Astrocyte of the spinal cord (primary cell): Measurements from ENCODE around the gene DBX2.
A peak's percentile ranks its signal among the peaks of the same experiment; 100 is the strongest.
"Not testable (repeated sequence)": the region's sequence is repeated elsewhere in the genome, so short reads cannot be mapped to it uniquely, and the experiment has no call there.

Experiments used
- DNase-seq: peaks from one replicate; pipeline ENCODE4 v3.0.0; 2011; ENCODE audit warnings: low read depth, low spot score
- H3K4me3 ChIP-seq: 2 replicates; pipeline ENCODE4 v1.5.1; 2011; ENCODE audit warnings: low read depth, mild to moderate bottlenecking, low read length, moderate library complexity
- in situ Hi-C: cut with HindIII; loops from 2 replicates; pipeline ENCODE4 v1.10.0; 2017; ENCODE audit warnings: low sequenced_read_pairs
- TF ChIP-seq, protein P1 (sequence below): IDR thresholded peaks from 2 replicates; pipeline ENCODE4 v1.5.1; 2012; ENCODE audit warnings: low read depth, mild to moderate bottlenecking, low read length, inconsistent platforms

Gene DBX2

DNA sequence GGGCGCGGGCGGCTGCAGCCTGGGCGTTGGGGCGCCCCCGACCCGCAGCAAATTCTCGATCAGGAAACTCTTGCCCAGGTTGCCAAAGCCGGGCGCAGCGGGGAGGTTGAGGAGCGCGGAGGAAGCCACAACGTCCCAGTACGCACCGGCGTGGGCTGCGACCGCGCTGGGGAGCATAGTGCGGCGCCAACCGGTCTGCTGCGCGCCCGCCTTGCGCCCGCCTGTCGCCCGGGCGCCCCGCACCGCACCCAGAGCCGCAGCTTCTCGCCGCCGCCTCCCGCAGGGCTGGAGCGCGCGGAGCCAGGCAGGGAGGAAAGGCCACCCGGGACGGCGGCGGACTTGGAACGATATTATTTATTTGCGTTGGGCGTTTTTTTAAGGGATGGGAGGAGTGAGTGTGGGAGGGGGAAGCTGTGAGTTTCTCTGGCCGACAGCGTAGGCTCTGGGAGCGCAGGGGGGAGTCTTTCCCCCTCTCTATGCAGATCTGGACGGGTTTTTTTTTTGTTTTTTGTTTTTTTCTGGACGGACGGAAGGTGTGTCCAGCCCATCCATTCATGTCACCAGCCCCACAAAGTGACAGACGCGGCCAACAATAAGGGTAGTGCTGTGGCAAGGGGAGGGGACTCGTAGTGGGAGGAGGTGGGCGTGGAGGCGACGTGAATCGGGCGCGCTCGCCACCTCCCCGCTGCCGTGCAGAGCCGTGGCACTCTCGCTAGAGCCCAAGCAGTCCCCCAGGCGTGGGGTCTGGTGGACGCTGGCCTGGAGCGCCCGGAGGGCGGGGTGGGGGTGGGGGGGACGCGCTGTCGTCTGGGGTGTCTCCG lies at the start of gene DBX2:
Gene DBX2, minus strand, starts transcription at position 349 of the 821 bp plus-strand sequence. Its CDS starts 172 bp downstream, at position 177.
- TF ChIP-seq, protein P1, sequence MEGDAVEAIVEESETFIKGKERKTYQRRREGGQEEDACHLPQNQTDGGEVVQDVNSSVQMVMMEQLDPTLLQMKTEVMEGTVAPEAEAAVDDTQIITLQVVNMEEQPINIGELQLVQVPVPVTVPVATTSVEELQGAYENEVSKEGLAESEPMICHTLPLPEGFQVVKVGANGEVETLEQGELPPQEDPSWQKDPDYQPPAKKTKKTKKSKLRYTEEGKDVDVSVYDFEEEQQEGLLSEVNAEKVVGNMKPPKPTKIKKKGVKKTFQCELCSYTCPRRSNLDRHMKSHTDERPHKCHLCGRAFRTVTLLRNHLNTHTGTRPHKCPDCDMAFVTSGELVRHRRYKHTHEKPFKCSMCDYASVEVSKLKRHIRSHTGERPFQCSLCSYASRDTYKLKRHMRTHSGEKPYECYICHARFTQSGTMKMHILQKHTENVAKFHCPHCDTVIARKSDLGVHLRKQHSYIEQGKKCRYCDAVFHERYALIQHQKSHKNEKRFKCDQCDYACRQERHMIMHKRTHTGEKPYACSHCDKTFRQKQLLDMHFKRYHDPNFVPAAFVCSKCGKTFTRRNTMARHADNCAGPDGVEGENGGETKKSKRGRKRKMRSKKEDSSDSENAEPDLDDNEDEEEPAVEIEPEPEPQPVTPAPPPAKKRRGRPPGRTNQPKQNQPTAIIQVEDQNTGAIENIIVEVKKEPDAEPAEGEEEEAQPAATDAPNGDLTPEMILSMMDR, result no peak
- DNase-seq, result peak; percentile 2
- peak within 1 kb of the TSS; percentile 26 for H3K4me3 ChIP-seq
- in situ Hi-C loops, result no loop called here

DNA sequence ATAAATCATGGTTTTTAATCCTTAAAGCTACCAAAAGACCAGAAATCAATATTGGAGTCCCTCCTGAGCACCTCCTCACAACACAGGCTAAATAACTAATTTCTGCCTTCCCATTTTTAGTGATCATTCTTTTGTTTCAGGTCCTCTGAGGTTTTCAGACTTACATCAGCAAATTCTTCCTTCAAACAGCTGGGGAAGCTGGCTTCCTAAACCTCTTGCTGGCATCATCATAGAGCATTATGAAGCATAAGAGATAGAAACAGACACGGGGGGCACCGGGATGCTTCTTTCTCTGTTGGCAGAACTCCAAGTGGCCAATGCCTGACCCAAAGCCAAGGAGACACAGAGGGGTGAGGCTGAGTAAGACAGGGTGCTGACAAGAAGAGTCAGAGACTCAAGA lies 47.9 kb upstream of the DBX2 start:
- TF ChIP-seq, protein P1, result no peak
- in situ Hi-C loops, result no loop called here
- H3K4me3 ChIP-seq, result no peak overlapping the region
- no peak for DNase-seq

DNA sequence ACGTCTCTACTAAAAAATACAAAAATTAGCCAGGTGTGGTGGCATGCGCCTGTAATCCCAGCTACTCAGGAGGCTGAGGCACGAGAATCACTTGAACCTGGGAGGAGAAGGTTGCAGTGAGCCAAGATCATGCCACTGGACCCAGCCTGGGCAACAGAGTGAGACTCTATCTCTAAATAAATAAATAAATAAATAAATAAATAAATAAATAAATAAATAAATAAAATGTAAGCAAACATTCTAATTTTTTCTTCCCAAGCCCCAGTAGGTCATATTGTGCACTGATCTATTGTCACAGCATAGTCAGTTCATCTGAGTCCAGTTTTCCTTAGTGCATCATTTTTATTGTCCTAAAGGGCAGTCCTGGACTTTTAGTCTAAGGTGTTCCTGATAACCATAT lies 44.5 kb upstream of the DBX2 start:
- in situ Hi-C loops, H3K4me3 ChIP-seq, DNase-seq: not testable (repeated sequence)

DNA sequence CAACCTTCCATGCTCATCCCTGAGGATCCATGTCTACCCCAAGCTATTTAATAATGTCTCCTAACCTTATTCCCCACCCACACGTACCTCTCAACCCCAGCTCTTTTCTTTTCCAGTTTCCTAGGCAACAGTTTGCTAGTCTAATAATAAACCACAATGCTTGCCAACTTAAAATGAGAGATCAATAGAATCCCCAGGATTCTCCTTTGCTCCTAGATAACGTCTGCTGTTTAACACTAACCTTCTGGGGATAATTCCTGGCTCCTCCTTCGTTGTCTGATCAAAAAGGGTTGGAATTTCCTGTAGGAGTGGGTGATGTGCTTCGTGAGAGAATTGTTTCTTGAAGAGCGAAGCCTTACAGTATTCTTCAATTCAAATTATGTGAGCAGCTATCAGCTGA lies 42.2 kb upstream of the DBX2 start:
- no peak for DNase-seq
- in situ Hi-C loops, result no loop called here
- TF ChIP-seq, protein P1, result no peak
- no peak overlapping the region for H3K4me3 ChIP-seq

DNA sequence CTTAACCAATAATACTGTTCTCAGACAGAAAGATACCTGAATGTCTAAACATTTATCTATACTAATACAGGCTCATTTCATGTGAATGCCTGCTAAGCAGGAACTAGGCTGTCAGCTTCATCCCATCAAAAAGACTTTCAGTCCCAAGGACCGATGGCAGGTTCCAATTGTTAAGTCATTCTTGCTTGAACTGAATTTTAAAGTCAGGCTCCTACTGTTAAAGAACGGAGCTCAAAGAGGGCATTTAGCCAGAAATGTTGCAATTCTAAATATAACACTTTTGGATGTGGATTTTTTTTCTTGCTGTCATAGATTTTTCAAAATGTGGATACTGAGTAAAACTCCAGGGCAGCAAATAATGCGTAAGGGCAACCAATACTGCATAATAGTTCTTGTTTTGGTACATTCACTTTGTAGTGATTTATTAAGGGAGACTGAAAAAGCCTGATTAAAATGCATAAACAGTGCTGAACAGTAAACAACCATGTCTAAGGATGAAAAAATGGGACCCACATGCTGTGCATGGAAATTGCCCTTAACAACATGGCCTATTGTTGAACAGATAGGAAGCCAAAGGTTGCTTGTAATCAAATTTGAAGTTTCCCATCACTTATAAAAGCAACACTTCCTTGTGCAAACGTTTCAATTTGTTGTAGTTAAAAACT lies 38.6 kb upstream of the DBX2 start:
- in situ Hi-C loops, result no loop called here
- no peak for DNase-seq
- H3K4me3 ChIP-seq, result no peak overlapping the region
- TF ChIP-seq, protein P1, result no peak

DNA sequence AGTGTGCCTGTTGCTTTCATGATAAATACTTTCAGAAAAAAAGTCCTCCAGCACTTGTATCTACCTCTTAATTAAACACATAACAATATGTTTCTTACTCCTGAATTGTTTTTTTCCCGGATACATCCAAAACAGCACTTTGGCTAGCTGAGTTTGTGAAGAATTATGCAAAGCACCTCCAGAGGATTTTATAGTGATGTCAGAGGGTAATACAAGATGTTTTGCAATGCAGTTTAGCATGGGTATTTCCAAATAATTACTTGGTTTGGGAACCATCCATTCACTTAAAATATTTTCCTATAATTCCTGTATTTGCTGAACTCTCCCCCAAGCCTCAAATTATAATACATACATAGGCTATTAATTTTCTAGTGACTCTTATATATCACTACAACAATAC lies 37.7 kb upstream of the DBX2 start:
- TF ChIP-seq, protein P1, result no peak
- no peak overlapping the region for H3K4me3 ChIP-seq
- in situ Hi-C loops, result no loop called here
- DNase-seq, result no peak

DNA sequence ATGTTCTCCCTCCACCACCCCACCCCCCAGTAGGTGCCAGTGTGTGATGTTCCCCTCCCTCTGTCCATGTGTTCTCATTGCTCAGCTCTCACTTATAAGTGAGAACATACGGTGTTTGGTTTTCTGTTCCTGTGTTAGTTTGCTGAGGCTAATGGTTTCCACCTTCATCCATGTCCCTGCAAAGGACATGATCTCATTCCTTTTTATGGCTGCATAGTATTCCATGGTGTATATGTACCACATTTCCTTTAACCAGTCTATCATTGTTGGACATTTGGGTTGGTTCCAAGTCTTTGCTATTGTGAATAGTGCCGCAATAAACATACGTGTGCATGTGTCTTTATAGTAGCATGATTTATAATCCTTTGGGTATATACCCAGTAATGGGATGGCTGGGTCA lies 33.3 kb upstream of the DBX2 start:
- in situ Hi-C loops, H3K4me3 ChIP-seq, DNase-seq: not testable (repeated sequence)
